Karpas-422 (cell line): Measurements from ENCODE around the gene C5AR1. TPM values are rescaled to one million over a fixed set of nuclear protein-coding genes. Genes with fewer than 3 reads are reported as not detected.

Source experiments
- DNase-seq: peaks from one replicate; pipeline ENCODE4 v3.0.0-alpha.2; 2015
- H2AFZ ChIP-seq: fragments of 200-600 bp; sonication (generic); 2 replicates; pipeline ENCODE4 v1.6.1; 2014; ENCODE audit warnings: antibody characterized with exemption, low read length, mixed read lengths
- H3K27ac ChIP-seq: fragments of 200-600 bp; sonication (generic); 2 replicates; pipeline ENCODE4 v1.5.1; 2014; ENCODE audit warnings: mild to moderate bottlenecking, low read length, moderate library complexity
- H3K27me3 ChIP-seq: fragments of 200-600 bp; sonication (generic); 2 replicates; pipeline ENCODE4 v1.6.1; 2014; ENCODE audit warnings: low read length, mixed read lengths
- H3K36me3 ChIP-seq: fragments of 200-600 bp; sonication (generic); 2 replicates; pipeline ENCODE4 v1.6.1; 2014; ENCODE audit warnings: low read length, mixed read lengths; ENCODE audit not compliant: insufficient read depth
- H3K4me1 ChIP-seq: fragments of 200-600 bp; sonication (generic); 2 replicates; pipeline ENCODE4 v1.6.1; 2014; ENCODE audit warnings: mild to moderate bottlenecking, low read length, mixed read lengths
- H3K4me2 ChIP-seq: fragments of 200-600 bp; sonication (generic); 2 replicates; pipeline ENCODE4 v1.6.1; 2014; ENCODE audit warnings: low read length, low read depth, mild to moderate bottlenecking; ENCODE audit not compliant: poor library complexity, severe bottlenecking
- H3K4me3 ChIP-seq: fragments of 200-600 bp; sonication (generic); 2 replicates; pipeline ENCODE4 v1.5.1; 2014; ENCODE audit warnings: mild to moderate bottlenecking, antibody characterized with exemption, low read length, mixed read lengths
- H3K79me2 ChIP-seq: fragments of 200-600 bp; sonication (generic); 2 replicates; pipeline ENCODE4 v1.6.1; 2014; ENCODE audit warnings: mild to moderate bottlenecking, low read length, mixed read lengths
- H3K9ac ChIP-seq: fragments of 200-600 bp; sonication (generic); 2 replicates; pipeline ENCODE4 v1.6.0; 2014; ENCODE audit warnings: low read length
- H3K9me2 ChIP-seq: fragments of 200-600 bp; sonication (generic), shearing (Covaris generic); replicated peaks from 2 replicates; pipeline ENCODE4 v1.6.0; 2014; ENCODE audit warnings: mild to moderate bottlenecking, low read length, moderate library complexity; ENCODE audit not compliant: insufficient read depth
- H3K9me3 ChIP-seq: fragments of 300-700, 200-600 bp; sonication (generic); 2 replicates; pipeline ENCODE4 v1.6.1; 2014; ENCODE audit warnings: low read length, mixed read lengths
- H4K20me1 ChIP-seq: fragments of 200-600 bp; sonication (generic); 2 replicates; pipeline ENCODE4 v1.6.1; 2014; ENCODE audit warnings: mild to moderate bottlenecking, antibody characterized with exemption, low read length, low read depth; ENCODE audit not compliant: insufficient read depth
- total RNA-seq: library from RNA; depleted of rRNA; stranded (reverse); fragments of >200 nt; shearing (Covaris generic); gene quantifications from 2 replicates; pipeline ENCODE4 v1.2.3, GENCODE V29; 2014; ENCODE audit warnings: low replicate concordance; rRNA removed

The C5AR1 gene
- total RNA-seq, 1 experiment from 2014 or later = 0.41 TPM

DNA sequence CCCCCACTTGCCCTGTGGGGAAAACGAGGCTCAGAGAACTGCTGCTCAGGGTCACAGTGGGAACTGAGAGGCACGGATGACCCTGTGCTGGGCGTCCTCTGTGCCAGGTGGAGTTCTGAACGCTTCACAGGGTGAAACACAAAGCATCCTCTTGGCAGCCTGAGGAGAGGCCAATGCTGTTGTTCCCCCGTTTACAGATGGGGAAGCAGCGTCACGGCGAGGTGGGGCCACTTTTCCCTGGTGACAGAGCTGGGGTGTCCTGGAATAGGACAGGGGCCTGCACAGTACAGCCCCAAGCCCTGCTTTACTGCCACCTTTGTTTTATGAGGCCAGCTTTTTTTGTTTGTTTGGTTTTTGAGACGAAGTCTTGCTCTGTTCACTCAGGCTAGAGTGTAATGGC is 61.6 kb downstream of the C5AR1 start:
- Histone ChIP-seq H3K9ac (no peak overlapping the region), H3K9me2 (no peaks in the 10 kb centered on the region), H3K27me3 (no peaks in the 10 kb centered on the region), H3K79me2 (no peaks in the 10 kb centered on the region), H3K36me3 (peaks cover 12% of the 10 kb centered on the region; the same call in 1 of the 2 replicates), H2AFZ (no peak overlapping the region), H3K27ac (no peak overlapping the region), H3K4me3 (no peak overlapping the region), H3K9me3 (no peaks in the 10 kb centered on the region), H4K20me1 (0 out of 2 replicates have a peak, but pooled peaks cover 10% of the 10 kb centered on the region), H3K4me1 (no peaks in the 10 kb centered on the region), H3K4me2 (no peak overlapping the region)
- peak; percentile 35 for DNase-seq

Other genes with a start within 250 kb of the C5AR1 start
- 13.0 and 29.4 TPM in 2 replicates for gene ZC3H4, start 196.1 kb upstream of the C5AR1 start, total RNA-seq
- 47.5 and 83.0 TPM in 2 replicates for gene SAE1, start 179.0 kb upstream of the C5AR1 start, total RNA-seq
- gene BBC3, start 78.7 kb upstream of the C5AR1 start, total RNA-seq = 4.0 and 8.9 TPM in 2 replicates
- 2.2 and 7.1 TPM in 2 replicates for gene CCDC9, start 53.3 kb upstream of the C5AR1 start, total RNA-seq
- 4.6 and 8.4 TPM in 2 replicates for gene INAFM1, start 35.0 kb upstream of the C5AR1 start, total RNA-seq
- 1.1 TPM in 1 of 2 replicates, not detected in the other for gene C5AR2, start 22.3 kb downstream of the C5AR1 start, total RNA-seq
- 17.4 and 41.5 TPM in 2 replicates for gene DHX34, start 39.5 kb downstream of the C5AR1 start, total RNA-seq
- gene MEIS3, start 109.7 kb downstream of the C5AR1 start, total RNA-seq = 3.3 and 11.2 TPM in 2 replicates
- 0.22 TPM in 1 of 2 replicates, not detected in the other for gene SLC8A2, start 162.0 kb downstream of the C5AR1 start, total RNA-seq
- gene KPTN, start 174.4 kb downstream of the C5AR1 start, total RNA-seq = 6.2 and 11.1 TPM in 2 replicates
- gene NAPA, start 205.2 kb downstream of the C5AR1 start, total RNA-seq = 60.8 and 88.9 TPM in 2 replicates